Breast epithelium (tissue), 4 donors: ENCODE measurements around the gene NYNRIN. TPM values are rescaled to one million over a fixed set of nuclear protein-coding genes. Genes with fewer than 3 reads are reported as not detected.

Source experiments
- DNase-seq, 2 donors: peaks; one replicate each; pipeline ENCODE4 v3.0.0-alpha.2; 2019; ENCODE audit warnings: low spot score in 2 of 2
- H3K27ac ChIP-seq, 2 donors: fragments of 200-600 bp; sonication (generic) in 1 of 2; one replicate each; pipeline ENCODE4 v1.5.1; 2016 to 2019; ENCODE audit warnings: mild to moderate bottlenecking in 1 of 2
- H3K27me3 ChIP-seq, 2 donors: fragments of 200-600 bp; sonication (generic) in 1 of 2; one replicate each; pipeline versions ENCODE4 v1.5.1 to v1.6.0; 2017 to 2019; ENCODE audit warnings: control low read depth in 1 of 2, mild to moderate bottlenecking in 1 of 2
- H3K36me3 ChIP-seq: fragments of 200-600 bp; one replicate; pipeline ENCODE4 v1.5.1; 2019
- H3K4me1 ChIP-seq, 2 donors: fragments of 200-600 bp; sonication (generic); one replicate each; pipeline ENCODE4 v1.5.1; 2016 to 2019; ENCODE audit warnings: control low read depth in 1 of 2
- H3K4me3 ChIP-seq, 3 donors: fragments of 200-600 bp; sonication (generic); 1 replicate in 2 of 3; 2 replicates in 1 of 3; pipeline ENCODE4 v1.5.1; 2016 to 2019; ENCODE audit warnings: mild to moderate bottlenecking in 3 of 3, moderate library complexity in 2 of 3
- H3K9me3 ChIP-seq, 2 donors: fragments of 200-600 bp; sonication (generic) in 1 of 2; one replicate each; pipeline ENCODE4 v1.5.1; 2016 to 2019; ENCODE audit warnings: control low read depth in 1 of 2
- CTCF ChIP-seq, 3 donors: fragments of 450-650 bp; IDR thresholded peaks; one replicate each; pipeline ENCODE4 v1.5.1; 2016 to 2017; ENCODE audit warnings: antibody characterized with exemption in 3 of 3, mild to moderate bottlenecking in 3 of 3, moderate library complexity in 3 of 3
- POLR2A ChIP-seq: fragments of 450-650 bp; IDR thresholded peaks from one replicate; pipeline ENCODE4 v1.6.1; 2016; ENCODE audit warnings: antibody characterized with exemption, mild to moderate bottlenecking, moderate library complexity
- POLR2AphosphoS5 ChIP-seq, 3 donors: sonication (generic); formaldehyde crosslinking; IDR thresholded peaks; one replicate each; pipeline ENCODE4 v1.6.1; 2017; ENCODE audit warnings: antibody characterized with exemption in 3 of 3
- intact Hi-C: fragments of 100-400 bp; cut with DNase I; formaldehyde crosslinking; loops from one replicate; pipeline ENCODE4 v1.15.1; 2023; ENCODE audit warnings: low total_unique reads
- total RNA-seq, 3 donors: library from RNA; depleted of rRNA; stranded (reverse); fragments of >200 nt; gene quantifications; one replicate each; pipeline ENCODE4 v1.1.0, GENCODE V29; 2016

NYNRIN gene
- total RNA-seq, 3 donors from 2014 or later: 6.4 to 8.2 (median 7.7) TPM

- Histone ChIP-seq H3K4me3 (no peak overlapping the region), H3K4me1 (no peaks in the 10 kb centered on the region), H3K27ac (no peak overlapping the region), H3K27me3 (no peaks in the 10 kb centered on the region), H3K36me3 (no peaks in the 10 kb centered on the region), H3K9me3 (no peaks in the 10 kb centered on the region)
- DNase-seq: no peak
- TF ChIP-seq CTCF (IDR thresholded peaks at IDR 0.05): peak in 2 of 3 donors; percentile 61 to 77
- TF ChIP-seq POLR2A: no peak
- intact Hi-C loops: no loop called here
Measured at GRCh38 chr14:24411443-24412389, 12.9 kb downstream of the NYNRIN start.

GRCh38 chr14:24414077-24414476 lies 15.3 kb downstream of the NYNRIN start:
- Histone ChIP-seq H3K9me3 (no peaks in the 10 kb centered on the region), H3K4me1 (no peaks in the 10 kb centered on the region), H3K4me3 (no peak overlapping the region), H3K27ac (no peak overlapping the region), H3K27me3 (no peaks in the 10 kb centered on the region), H3K36me3 (no peaks in the 10 kb centered on the region)
- intact Hi-C loops: no loop called here
- DNase-seq: no peak
- TF ChIP-seq POLR2A: no peak
- TF ChIP-seq CTCF (IDR thresholded peaks at IDR 0.05): no peak
- TF ChIP-seq POLR2AphosphoS5 (IDR thresholded peaks at IDR 0.05): no peak

GRCh38 chr14:24414732-24415420 lies 16.1 kb downstream of the NYNRIN start:
- no peak for TF ChIP-seq CTCF (IDR thresholded peaks at IDR 0.05)
- no peak for TF ChIP-seq POLR2A
- no peak for TF ChIP-seq POLR2AphosphoS5 (IDR thresholded peaks at IDR 0.05)
- no peak overlapping the region for H3K27ac ChIP-seq
- H3K4me3 ChIP-seq: no peak overlapping the region
- H3K9me3 ChIP-seq: no peaks in the 10 kb centered on the region
- intact Hi-C loops: no loop called here
- H3K36me3 ChIP-seq: no peaks in the 10 kb centered on the region
- H3K27me3 ChIP-seq: no peaks in the 10 kb centered on the region
- no peak for DNase-seq
- no peaks in the 10 kb centered on the region for H3K4me1 ChIP-seq

- no peak overlapping the region for H3K27ac ChIP-seq
- H3K4me3 ChIP-seq: no peak overlapping the region
- H3K36me3 ChIP-seq: no peaks in the 10 kb centered on the region
- TF ChIP-seq POLR2AphosphoS5 (IDR thresholded peaks at IDR 0.05) (no peak), POLR2A (no peak), CTCF (IDR thresholded peaks at IDR 0.05) (no peak)
- DNase-seq: no peak
- H3K27me3 ChIP-seq: no peaks in the 10 kb centered on the region
- no peaks in the 10 kb centered on the region for H3K9me3 ChIP-seq
- intact Hi-C loops: no loop called here
- H3K4me1 ChIP-seq: no peaks in the 10 kb centered on the region
Measured at GRCh38 chr14:24415421-24416253, 16.8 kb downstream of the NYNRIN start.
